Pancreas (tissue), 10 donors: ENCODE measurements around the gene PSMA7. TPM values are rescaled to one million over a fixed set of nuclear protein-coding genes. Genes with fewer than 3 reads are reported as not detected.

Experiments
- ATAC-seq, 4 donors: fragments of 200-7000 bp; cut with Tn5 transposase; one replicate each; pipeline versions ENCODE4 v1.8.0 to v1.9.1; 2020; ENCODE audit warnings: mild to moderate bottlenecking in 4 of 4, moderate library complexity in 4 of 4
- DNase-seq, 6 donors: peaks; one replicate each; pipeline ENCODE4 v3.0.0-alpha.2; 2020
- FAIRE-seq: peaks from 2 replicates; lab custom pipeline; 2012; peaks lifted over from hg19 to GRCh38; lab: Jason Lieb, UNC
- H3K27ac ChIP-seq, 4 donors: fragments of 200-600 bp; sonication (generic); 1 replicate in 3 of 4; 2 replicates in 1 of 4; pipeline versions ENCODE4 v1.5.0 to v1.8.0; 2020
- H3K27me3 ChIP-seq, 4 donors: fragments of 200-600 bp; one replicate each; pipeline ENCODE4 v1.8.0; 2021
- H3K36me3 ChIP-seq, 3 donors: fragments of 200-600 bp; sonication (generic) in 1 of 3; one replicate each; pipeline versions ENCODE4 v1.5.0 to v1.8.0; 2020 to 2021
- H3K4me1 ChIP-seq, 3 donors: fragments of 200-600 bp; one replicate each; pipeline ENCODE4 v1.8.0; 2021
- H3K4me3 ChIP-seq, 4 donors: fragments of 200-600 bp; sonication (generic) in 2 of 4; one replicate each; pipeline versions ENCODE4 v1.5.0 to v1.8.0; 2020 to 2021
- H3K9me3 ChIP-seq, 4 donors: fragments of 200-600 bp; one replicate each; pipeline ENCODE4 v1.8.0; 2021
- CTCF ChIP-seq, 4 donors: fragments of 200-600 bp; sonication (generic) in 3 of 4; IDR thresholded peaks; one replicate each; pipeline versions ENCODE4 v1.5.0 to v1.8.0; 2021; ENCODE audit warnings: antibody characterized with exemption in 4 of 4
- WGBS, 2 donors: extraction: QIAGEN DNeasy Blood & Tissue Kit; methylation state at CpG; one replicate each; pipeline ENCODE4 v1.1.7; 2013; 5-methylcytosine and 5-hydroxymethylcytosine counted together
- intact Hi-C, 3 donors: fragments of 100-400 bp; cut with DNase I; formaldehyde crosslinking; loops; one replicate each; pipeline versions ENCODE4 v1.11.1 to v1.14.2; 2022
- polyA plus RNA-seq, 2 donors: library from polyadenylated mRNA; stranded (reverse); fragments of 200-250 nt; gene quantifications; one replicate each; pipeline ENCODE4 v1.2.3, GENCODE V29; 2013
- total RNA-seq, 6 donors: library from RNA; stranded (reverse); fragmentation: NEBNext Ultra II Directional in 4 of 6; extraction: Animal tissue kit (Norgen Biotek cat#: 25700) in 4 of 6; gene quantifications; one replicate each; pipeline versions ENCODE4 v1.2.1 to v1.2.4, GENCODE V29; 2021 to 2023
- donor health status: healthy with polysubstance abuse.
- donor health status: DM: no; HTN: no; CAD: no; lungs with moderate emphysema.
- donor health status: DM: no; HTN: no; CAD: no.
- donor health status: control.
- donor health status: control.
- donor health status: Bipolar disorder and iron deficiency.
- donor health status: DM: yes; HTN: yes; CAD: no.
- donor health status: DM: no; HTN: no; CAD: no.
- donor health status: DM: no; HTN: no; CAD: no.
- donor health status: DM: yes; HTN: yes; CAD: no.

The PSMA7 gene
- total and polyA plus RNA-seq, 8 donors = 55.6 to 119 (median 74.3) TPM

GRCh38 chr20:62097881-62098407, 45.2 kb downstream of the PSMA7 start:
- intact Hi-C loops = no loop called here
- no peak for FAIRE-seq
- WGBS, 2 donors = 83 to 84% methylated on average over 16 of the region's 16 CpGs

GRCh38 chr20:62096421-62097380, 46.5 kb downstream of the PSMA7 start:
- Histone ChIP-seq H3K27ac (no peak overlapping the region), H3K36me3 (no peaks in the 10 kb centered on the region), H3K27me3 (no peaks in the 10 kb centered on the region), H3K4me3 (no peak overlapping the region), H3K4me1 (no peaks in the 10 kb centered on the region), H3K9me3 (no peaks in the 10 kb centered on the region)
- intact Hi-C loops = no loop called here
- 86 to 90% methylated on average over 29 to 30 of the region's 30 CpGs for WGBS, 2 donors
- no peak for TF ChIP-seq CTCF (IDR thresholded peaks at IDR 0.05)
- peak in 1 of 6 donors; percentile 60 for DNase-seq
- no peak for FAIRE-seq
- no peak for ATAC-seq

More at GRCh38 chr20:62097881-62098407, 45.2 kb downstream of the PSMA7 start:
- Histone ChIP-seq H3K9me3 (no peaks in the 10 kb centered on the region), H3K4me3 (no peak overlapping the region), H3K27ac (no peak overlapping the region), H3K27me3 (no peaks in the 10 kb centered on the region), H3K4me1 (no peaks in the 10 kb centered on the region), H3K36me3 (no peaks in the 10 kb centered on the region)
- no peak for ATAC-seq
- TF ChIP-seq CTCF (IDR thresholded peaks at IDR 0.05) = no peak
- peak in 1 of 6 donors; percentile 25 for DNase-seq

- no peaks in the 10 kb centered on the region for H3K4me1 ChIP-seq
- TF ChIP-seq CTCF (IDR thresholded peaks at IDR 0.05) = no peak
- no peaks in the 10 kb centered on the region for H3K36me3 ChIP-seq
- no peaks in the 10 kb centered on the region for H3K9me3 ChIP-seq
- H3K27me3 ChIP-seq = no peaks in the 10 kb centered on the region
- DNase-seq = no peak
- FAIRE-seq = no peak
- 48 to 52% methylated on average over 3 of the region's 3 CpGs for WGBS, 2 donors
- intact Hi-C loops = no loop called here
- no peak for ATAC-seq
- H3K4me3 ChIP-seq = no peak overlapping the region
- no peak overlapping the region for H3K27ac ChIP-seq
These were observed 53.8 kb downstream of the PSMA7 start for GRCh38 chr20:62089393-62089792.

- Histone ChIP-seq H3K36me3 (no peaks in the 10 kb centered on the region), H3K4me1 (no peaks in the 10 kb centered on the region), H3K4me3 (no peak overlapping the region), H3K9me3 (no peaks in the 10 kb centered on the region), H3K27ac (no peak overlapping the region), H3K27me3 (no peaks in the 10 kb centered on the region)
- intact Hi-C loops = no loop called here
- FAIRE-seq (no peak), DNase-seq (peak in 1 of 6 donors; percentile 46), ATAC-seq (peak; percentile 40 to 78 (median 52))
- no peak for TF ChIP-seq CTCF (IDR thresholded peaks at IDR 0.05)
- WGBS, 2 donors = 54 to 56% methylated on average over 15 of the region's 15 CpGs
These were observed 54.7 kb downstream of the PSMA7 start for GRCh38 chr20:62088258-62089127.
